Measurements from ENCODE around the gene EPN3.

The EPN3 gene

GRCh38 chr17:50513495-50513894 is 19.0 kb upstream of the EPN3 start:
- no peak for DNase-seq

GRCh38 chr17:50514388-50514787 is 18.1 kb upstream of the EPN3 start:
- DNase-seq = no peak

- no peak for DNase-seq
Observed at GRCh38 chr17:50514936-50515702, 17.4 kb upstream of the EPN3 start.

GRCh38 chr17:50517011-50517410 is 15.5 kb upstream of the EPN3 start:
- DNase-seq = no peak

DNA sequence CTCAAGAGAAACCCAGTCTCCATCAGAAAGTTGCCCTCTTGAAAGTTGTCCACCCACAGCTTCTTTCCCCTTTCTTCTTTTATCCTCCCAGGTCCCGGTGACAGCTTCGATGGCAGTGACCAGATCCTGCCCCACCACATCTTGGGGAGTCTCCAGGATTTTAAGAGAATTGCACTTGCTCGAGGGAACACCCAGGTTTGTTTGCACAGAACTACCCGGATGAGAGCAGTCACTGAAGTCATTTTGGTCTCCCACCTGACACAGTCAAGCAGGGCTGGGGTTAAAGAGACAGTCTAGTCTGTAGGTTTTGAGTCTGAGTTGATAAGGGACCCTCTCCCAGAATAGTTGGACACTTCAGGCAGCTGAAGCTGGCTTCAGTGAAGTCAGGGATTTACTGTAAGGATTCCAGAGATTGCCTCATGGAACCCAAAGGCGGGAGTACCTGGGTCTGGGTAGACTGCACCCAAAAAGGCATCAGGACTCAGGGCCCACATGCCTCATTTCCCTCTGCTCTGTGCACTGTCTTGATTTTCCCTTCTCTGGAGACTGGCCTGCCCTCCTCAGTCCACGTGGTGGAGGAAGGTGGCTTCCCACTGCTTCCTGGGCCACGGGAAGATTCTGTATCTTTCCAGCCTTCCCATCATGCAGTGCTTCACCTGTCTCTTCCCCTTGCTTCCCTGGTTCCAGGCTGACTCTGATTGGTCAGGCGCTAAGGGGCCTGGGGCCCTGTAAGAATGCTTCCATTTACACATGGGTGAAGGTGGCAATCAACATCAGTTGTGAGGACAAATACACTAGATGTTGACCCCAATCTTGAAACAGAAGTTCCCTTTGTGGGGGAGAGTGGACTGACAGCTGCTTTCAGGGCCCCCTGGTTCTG is 14.8 kb upstream of the EPN3 start:
- DNase-seq = no peak

GRCh38 chr17:50518384-50519023 is 14.0 kb upstream of the EPN3 start:
- no peak for DNase-seq

- DNase-seq = no peak
Observed at GRCh38 chr17:50519141-50519834, 13.2 kb upstream of the EPN3 start.

DNA sequence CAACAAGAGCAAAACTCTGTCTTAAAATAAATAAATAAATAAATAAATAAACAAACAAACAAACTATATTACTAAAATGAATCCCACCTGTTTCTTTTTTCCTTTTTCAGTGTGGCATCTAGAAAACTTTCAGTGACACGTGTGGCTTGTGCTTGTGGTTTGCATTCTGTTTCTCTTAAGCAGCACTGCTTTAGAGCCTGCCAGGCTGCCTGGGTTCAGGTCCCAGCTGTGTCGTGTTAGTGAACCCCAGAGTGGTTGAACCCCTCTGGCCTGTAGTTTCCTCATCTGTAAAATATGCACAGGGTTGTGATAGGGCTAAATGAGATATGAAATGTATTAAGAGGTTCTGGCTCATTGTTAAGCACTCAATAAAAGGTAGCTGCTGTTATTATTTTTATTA is 12.1 kb upstream of the EPN3 start:
- no peak for DNase-seq

GRCh38 chr17:50521514-50521913 is 11.0 kb upstream of the EPN3 start:
- DNase-seq = no peak

DNA sequence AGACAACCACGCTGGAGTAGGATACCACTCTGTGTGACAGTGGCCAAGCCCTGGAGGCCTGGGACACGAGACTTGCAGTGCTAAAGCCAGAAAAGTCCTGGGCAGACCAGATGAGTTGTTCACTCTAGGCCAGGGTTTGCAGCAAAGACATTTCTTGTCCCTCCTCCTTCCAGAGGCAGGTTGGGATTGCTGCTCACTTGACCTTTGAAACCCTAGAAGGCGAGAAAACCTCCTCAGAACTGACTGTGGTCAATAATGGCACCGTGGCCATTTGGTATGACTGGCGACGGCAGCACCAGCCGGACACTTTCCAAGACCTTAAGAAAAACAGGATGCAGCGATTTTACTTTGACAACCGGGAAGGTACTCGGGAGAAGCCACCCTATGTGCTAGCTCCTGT is 9.8 kb upstream of the EPN3 start:
- DNase-seq = no peak

DNA sequence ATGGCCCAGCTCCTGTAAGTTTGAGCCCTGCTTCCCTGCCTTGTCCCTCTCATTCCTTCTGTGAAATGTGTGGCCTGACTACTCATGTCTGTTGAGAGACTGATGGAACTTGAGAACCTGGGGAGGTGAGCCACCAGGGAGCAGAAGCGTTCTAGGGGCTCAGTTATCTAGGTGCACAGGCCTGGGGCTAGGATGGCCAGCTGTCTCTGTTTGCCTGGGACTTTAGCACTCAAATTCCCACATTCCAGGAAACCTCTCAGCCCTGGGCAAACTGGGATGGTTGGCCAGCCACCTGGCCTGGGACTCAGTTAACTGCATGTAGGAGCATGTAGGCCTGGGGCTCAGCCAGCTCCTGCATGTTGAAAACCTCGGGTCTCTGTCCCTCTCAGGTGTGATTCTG is 9.3 kb upstream of the EPN3 start:
- no peak for DNase-seq

DNA sequence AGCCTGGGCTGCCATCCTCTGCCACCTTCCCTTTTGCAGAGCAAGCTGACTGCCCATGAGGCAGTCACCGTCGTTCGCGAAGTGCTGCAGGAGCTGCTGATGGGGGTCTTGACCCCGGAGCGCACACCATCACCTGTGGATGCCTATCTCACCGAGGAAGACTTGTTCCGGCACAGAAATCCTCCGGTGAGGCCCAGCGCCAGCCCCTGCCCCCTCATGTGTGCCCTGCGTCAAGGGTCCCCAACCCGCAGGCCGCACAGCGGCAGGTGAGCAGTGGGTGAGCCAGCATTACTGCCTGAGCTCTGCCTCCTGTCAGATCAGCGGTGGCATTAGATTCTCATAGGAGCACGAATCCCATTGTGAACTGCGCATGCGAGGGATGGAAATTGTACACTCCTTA is 7.7 kb upstream of the EPN3 start:
- DNase-seq = no peak

GRCh38 chr17:50527155-50527762 is 5.3 kb upstream of the EPN3 start:
- no peak for DNase-seq

- DNase-seq = no peak
Observed at GRCh38 chr17:50527949-50528474, 4.5 kb upstream of the EPN3 start.

DNA sequence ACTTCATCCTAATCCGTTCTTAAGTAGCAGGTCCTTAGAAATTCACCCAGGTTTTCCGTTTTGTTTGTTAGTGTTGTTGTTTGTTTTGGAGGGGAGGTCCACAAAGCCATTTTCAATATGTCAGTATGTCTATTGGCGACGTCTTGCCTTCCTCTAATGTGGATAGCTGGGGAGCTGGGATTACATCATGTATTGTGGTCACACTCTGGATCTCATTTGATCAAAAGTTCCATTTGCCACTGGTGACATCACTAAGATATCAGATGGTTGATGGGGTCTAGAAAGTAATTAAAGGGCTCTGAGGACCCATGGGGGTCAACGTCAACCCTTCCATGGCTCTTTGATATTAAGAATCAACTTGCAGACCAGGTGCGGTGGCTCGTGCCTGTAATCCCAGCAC is 2.7 kb upstream of the EPN3 start:
- no peak for DNase-seq

DNA sequence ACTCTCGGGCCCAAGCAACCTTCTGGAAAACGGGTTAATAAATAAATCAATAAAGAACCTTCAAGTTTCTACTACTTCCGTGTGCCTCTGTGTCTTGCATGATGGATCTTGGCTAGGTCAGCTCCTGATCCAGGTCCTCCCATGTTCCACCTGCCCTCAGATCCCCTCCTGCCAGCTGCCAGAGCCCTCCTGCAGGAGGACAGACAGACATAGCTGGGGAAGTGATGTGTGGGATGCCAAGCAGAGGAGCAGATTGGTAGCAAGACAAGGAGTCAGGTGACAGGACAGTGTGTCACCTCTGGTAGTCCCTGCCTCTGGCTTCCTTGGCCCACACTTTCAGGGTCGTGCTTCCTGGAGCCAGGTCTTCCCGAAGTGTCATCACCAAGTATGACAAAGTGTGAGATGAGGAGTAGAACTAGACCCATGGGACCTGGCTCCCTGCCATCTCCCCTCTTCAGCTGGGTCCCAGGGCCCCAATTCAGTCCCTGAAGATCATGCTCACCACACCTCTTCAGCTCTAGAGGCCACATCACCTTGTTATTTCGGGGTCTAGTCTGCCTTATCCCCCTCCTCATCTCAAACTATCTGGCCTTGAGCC is 1.0 kb upstream of the EPN3 start:
- no peak for DNase-seq

DNA sequence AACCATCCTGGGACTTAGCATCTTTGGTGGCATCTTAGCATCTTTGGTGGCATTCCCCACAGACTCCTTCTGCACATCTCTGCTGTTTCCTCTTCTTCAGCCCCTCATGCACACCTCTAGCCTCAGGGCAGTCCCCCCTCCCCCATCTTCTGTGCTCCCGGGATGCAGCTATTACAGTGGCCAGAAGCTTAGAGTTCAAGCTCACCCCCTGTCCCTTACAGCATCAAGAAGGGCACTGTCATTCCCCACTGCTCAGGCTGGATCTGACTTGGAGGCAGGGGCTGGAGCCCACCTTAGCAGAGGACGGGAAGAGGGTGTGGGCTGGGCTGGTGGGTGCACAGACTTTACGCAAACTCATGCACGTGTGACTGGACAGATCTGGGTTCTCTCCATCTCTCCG is 650 bp downstream of the EPN3 start:
- no peak for DNase-seq

DNA sequence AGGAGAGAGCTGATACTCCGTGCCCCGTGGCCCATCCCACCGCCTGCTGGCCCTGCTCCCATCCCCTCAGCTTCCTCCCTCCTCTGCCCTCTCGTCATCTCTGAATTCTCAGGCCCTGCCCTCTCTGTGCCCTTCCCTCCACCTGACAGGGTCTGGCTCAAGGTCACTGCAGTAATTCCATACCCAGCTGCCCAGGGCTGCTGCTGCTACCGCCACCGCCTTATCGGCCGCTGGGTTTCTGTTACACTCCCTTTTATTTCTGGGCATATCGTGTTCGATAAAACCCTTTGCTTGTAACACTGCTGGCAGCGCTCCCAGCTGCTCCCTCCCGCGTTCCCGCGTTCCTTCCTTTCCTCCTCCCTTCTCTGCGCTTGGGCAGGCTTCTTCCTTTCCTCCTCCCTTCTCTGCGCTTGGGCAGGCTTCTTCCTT is 1.2 kb downstream of the EPN3 start:
- DNase-seq = no peak

DNA sequence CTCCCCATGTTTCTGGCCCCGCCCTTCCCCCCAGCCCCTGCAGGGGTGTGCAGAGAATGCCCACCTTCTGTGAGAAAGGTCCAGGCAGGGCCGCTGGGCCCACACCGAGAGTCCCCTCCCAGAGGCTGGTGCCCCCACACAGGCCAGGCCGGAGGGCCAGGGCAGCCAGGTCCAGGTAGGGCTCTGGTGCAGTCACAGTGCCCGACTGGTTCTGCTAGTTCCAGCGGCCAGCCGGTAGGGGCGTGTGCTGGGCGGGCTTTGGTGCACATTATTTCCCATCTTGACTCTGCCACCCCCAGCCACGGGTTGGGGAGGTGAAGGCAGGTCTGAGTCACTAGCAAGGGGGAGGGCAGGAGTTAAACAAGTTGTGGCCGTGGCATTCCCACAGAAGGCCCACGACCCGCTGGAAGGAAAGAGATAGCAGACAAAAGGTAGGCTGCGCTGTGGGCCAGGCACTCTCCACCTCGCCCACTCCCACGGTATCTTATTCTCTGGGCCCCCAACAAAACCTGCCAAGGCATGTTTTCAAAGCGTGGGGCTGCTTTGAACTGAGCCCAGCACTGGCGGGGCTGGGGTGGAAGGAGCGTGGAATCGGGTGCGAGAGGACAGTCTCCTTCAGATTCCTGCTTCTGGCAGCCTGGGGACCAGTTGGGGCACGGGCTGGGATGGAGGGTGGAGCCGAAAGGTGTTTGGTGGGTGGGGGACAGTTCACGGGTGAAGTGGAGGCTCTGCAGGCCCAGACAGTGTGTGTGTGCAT is 1.9 kb downstream of the EPN3 start:
- DNase-seq = peak; percentile 68

- DNase-seq = no peak
Observed at GRCh38 chr17:50534979-50535326, 2.4 kb downstream of the EPN3 start.

- no peak for DNase-seq
Observed at GRCh38 chr17:50535407-50535806, 2.9 kb downstream of the EPN3 start.

All from activated effector memory CD4-positive, alpha-beta T cell treated with anti-CD3 and anti-CD28 coated beads, Interleukin-2, amount 50 U/mL, for 16 hours (primary cell).